KMS-11 (cell line): ENCODE measurements around the gene TTC9B.

ENCODE experiments used
- H2AFZ ChIP-seq: fragments of 200-600 bp; sonication (generic); 2 replicates; pipeline ENCODE4 v1.6.1; 2016; ENCODE audit warnings: antibody characterized with exemption, mixed run types, low read depth
- H3K27ac ChIP-seq: fragments of 200-600 bp; sonication (generic); 2 replicates; pipeline ENCODE4 v1.6.1; 2016; ENCODE audit warnings: mild to moderate bottlenecking, mixed run types
- H3K27me3 ChIP-seq: fragments of 200-600 bp; sonication (generic); 2 replicates; pipeline ENCODE4 v1.6.1; 2017; ENCODE audit warnings: mild to moderate bottlenecking, low read depth, mixed run types, moderate library complexity; ENCODE audit not compliant: insufficient read depth
- H3K36me3 ChIP-seq: fragments of 200-600 bp; sonication (generic); 2 replicates; pipeline ENCODE4 v1.6.1; 2017; ENCODE audit warnings: mild to moderate bottlenecking, mixed run types; ENCODE audit not compliant: insufficient read depth
- H3K4me1 ChIP-seq: fragments of 200-600 bp; sonication (generic); 2 replicates; pipeline ENCODE4 v1.6.1; 2016; ENCODE audit warnings: mild to moderate bottlenecking, low read depth, mixed run types; ENCODE audit not compliant: poor library complexity, severe bottlenecking
- H3K4me2 ChIP-seq: fragments of 200-600 bp; sonication (generic); 2 replicates; pipeline ENCODE4 v1.7.0; 2016; ENCODE audit warnings: mild to moderate bottlenecking, mixed run types
- H3K4me3 ChIP-seq: fragments of 200-600 bp; sonication (generic); IDR thresholded peaks from 2 replicates; pipeline ENCODE4 v1.6.1; 2017; ENCODE audit warnings: low read depth, low read length, mixed read lengths; ENCODE audit not compliant: insufficient read depth
- H3K79me2 ChIP-seq: fragments of 200-600 bp; sonication (generic); 2 replicates; pipeline ENCODE4 v1.6.1; 2016; ENCODE audit warnings: low read depth, mixed run types; ENCODE audit not compliant: insufficient read depth
- H3K9ac ChIP-seq: fragments of 200-600 bp; sonication (generic); 2 replicates; pipeline ENCODE4 v1.6.1; 2016; ENCODE audit warnings: mild to moderate bottlenecking, mixed run types
- H4K20me1 ChIP-seq: fragments of 200-600 bp; sonication (generic); 2 replicates; pipeline ENCODE4 v1.6.1; 2016; ENCODE audit warnings: mild to moderate bottlenecking, mixed run types; ENCODE audit not compliant: insufficient read depth
- CTCF ChIP-seq: fragments of 200-600 bp; sonication (generic); conservative IDR thresholded peaks from 2 replicates; pipeline ENCODE4 v1.6.1; 2017; ENCODE audit warnings: low read depth, mild to moderate bottlenecking, antibody characterized with exemption, low read length, moderate library complexity, mixed read lengths

TTC9B gene

DNA sequence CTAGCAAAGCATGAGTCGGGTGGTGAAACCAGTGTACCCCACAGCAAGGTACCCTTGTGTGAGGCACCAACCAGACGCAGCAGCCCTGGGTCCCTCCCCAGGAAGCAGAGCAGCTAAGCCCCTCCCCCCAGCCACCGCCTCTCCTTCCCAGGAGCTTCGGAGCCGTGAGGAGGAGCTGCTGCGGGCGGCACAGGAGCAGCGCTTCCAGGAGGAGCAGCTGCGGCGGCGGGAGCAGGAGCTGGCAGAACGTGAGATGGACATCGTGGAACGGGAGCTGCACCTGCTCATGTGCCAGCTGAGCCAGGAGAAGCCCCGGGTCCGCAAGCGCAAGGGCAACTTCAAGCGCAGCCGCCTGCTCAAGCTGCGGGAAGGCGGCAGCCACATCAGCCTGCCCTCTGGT, 12.4 kb downstream of the TTC9B start:
- H3K4me2 ChIP-seq: no peak overlapping the region
- no peak overlapping the region for H3K27ac ChIP-seq
- H3K36me3 ChIP-seq: no peaks in the 10 kb centered on the region
- H3K27me3 ChIP-seq: no peaks in the 10 kb centered on the region
- no peak for TF ChIP-seq CTCF
- H3K9ac ChIP-seq: no peak overlapping the region
- no peak overlapping the region for H2AFZ ChIP-seq
- no peaks in the 10 kb centered on the region for H3K4me1 ChIP-seq
- no peaks in the 10 kb centered on the region for H3K79me2 ChIP-seq
- H4K20me1 ChIP-seq: no peaks in the 10 kb centered on the region
- H3K4me3 ChIP-seq: no peak overlapping the region

DNA sequence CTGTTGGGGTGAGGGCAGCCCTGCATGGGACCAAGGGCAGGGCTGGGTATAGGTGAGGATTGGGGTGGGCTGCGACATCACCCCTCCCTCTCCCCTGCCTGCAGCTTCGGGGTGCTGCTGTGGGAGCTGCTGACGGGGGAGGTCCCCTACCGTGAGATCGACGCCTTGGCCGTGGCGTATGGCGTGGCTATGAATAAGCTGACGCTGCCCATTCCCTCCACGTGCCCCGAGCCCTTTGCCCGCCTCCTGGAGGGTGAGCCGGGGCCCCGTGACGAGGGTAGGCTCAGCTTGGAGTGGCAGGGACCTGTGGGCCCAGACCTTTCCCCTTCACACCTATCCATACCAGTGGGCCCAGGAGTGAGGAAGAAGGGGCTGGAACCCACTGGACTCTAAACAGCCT, 13.8 kb downstream of the TTC9B start:
- Histone ChIP-seq H3K27me3 (no peaks in the 10 kb centered on the region), H2AFZ (no peak overlapping the region), H3K36me3 (no peaks in the 10 kb centered on the region), H3K4me3 (no peak overlapping the region), H3K27ac (no peak overlapping the region), H4K20me1 (no peaks in the 10 kb centered on the region), H3K79me2 (no peaks in the 10 kb centered on the region), H3K4me2 (no peak overlapping the region), H3K4me1 (no peaks in the 10 kb centered on the region), H3K9ac (no peak overlapping the region)
- no peak for TF ChIP-seq CTCF

- no peak overlapping the region for H3K4me2 ChIP-seq
- no peaks in the 10 kb centered on the region for H3K27me3 ChIP-seq
- no peak for TF ChIP-seq CTCF
- no peak overlapping the region for H3K4me3 ChIP-seq
- no peaks in the 10 kb centered on the region for H3K4me1 ChIP-seq
- no peaks in the 10 kb centered on the region for H4K20me1 ChIP-seq
- H3K79me2 ChIP-seq: no peaks in the 10 kb centered on the region
- no peak overlapping the region for H3K27ac ChIP-seq
- H3K9ac ChIP-seq: no peak overlapping the region
- H3K36me3 ChIP-seq: no peaks in the 10 kb centered on the region
- no peak overlapping the region for H2AFZ ChIP-seq
Measured at GRCh38 chr19:40200341-40201099, 17.7 kb downstream of the TTC9B start.

DNA sequence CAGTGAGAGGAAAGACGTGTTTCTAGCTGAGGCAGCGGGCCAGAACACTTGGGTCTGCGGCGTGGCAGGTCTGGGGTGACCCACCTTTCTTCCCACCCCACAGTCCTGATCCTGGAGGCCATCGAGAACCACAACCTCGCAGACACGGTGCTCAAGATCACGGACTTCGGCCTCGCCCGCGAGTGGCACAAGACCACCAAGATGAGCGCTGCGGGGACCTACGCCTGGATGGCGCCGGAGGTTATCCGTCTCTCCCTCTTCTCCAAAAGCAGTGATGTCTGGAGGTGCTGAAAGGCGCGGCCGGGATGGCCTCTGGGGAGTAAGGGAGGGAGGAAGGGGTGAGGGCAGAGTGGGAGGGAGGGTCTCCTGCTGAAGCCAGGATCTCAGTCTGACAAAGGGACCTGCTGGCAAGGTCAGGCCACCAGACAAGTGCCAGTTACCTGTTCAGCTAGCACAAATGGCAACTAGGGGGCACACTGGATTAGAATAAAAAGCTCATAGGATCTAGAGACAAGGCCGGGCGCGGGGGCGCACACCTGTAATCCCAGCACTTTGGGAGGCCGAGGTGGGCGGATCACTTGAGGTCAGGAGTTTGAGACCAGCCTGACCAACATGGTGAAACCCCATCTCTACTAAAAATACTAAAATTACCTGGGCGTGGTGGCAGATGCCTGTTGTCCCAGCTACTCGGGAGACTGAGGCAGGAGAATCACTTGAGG, 19.8 kb downstream of the TTC9B start:
- Histone ChIP-seq H3K9ac (no peak overlapping the region), H3K4me1 (no peaks in the 10 kb centered on the region), H3K27ac (no peak overlapping the region), H4K20me1 (no peaks in the 10 kb centered on the region), H3K4me3 (no peak overlapping the region), H3K36me3 (no peaks in the 10 kb centered on the region), H3K27me3 (no peaks in the 10 kb centered on the region), H3K79me2 (no peaks in the 10 kb centered on the region), H3K4me2 (no peak overlapping the region), H2AFZ (no peak overlapping the region)
- no peak for TF ChIP-seq CTCF
